ENCODE measurements around the gene RO60. TPM values are rescaled to one million over a fixed set of nuclear protein-coding genes. Genes with fewer than 3 reads are reported as not detected.

The RO60 gene
- polyA plus RNA-seq, 2 of the 4 experiments (the other 2 are of a cell fraction), result 32.0 to 47.1 TPM

DNA sequence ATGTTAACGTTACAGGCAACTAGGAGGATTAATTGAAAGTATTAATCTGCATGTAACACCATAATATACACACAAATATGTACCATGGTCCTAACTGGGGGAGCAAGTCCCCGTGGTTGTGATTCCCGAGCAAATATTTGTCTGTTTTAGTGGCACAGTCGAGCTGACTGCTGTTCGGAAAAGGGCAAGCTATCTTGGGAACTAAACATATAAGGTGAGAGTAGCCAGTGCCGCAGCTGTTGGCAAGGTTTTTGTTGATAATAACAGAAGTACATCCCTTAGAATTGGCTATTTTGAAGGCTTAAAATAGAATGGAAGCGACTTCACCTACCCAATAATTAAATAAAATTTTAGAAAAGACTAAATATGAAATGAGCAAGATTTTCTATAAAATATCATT lies 45.7 kb upstream of the RO60 start:
- no peak overlapping the region for H3K4me2 ChIP-seq
- ATAC-seq (no peak), DNase-seq (ENCODE audit: low read depth in 1 of 2, low spot score in 1 of 2) (no peak), FAIRE-seq (no peak)
- H3K4me3 ChIP-seq, result no peak overlapping the region
- H3K9me3 ChIP-seq, result no peaks in the 10 kb centered on the region
- TF ChIP-seq GATA3 (IDR thresholded peaks at IDR 0.05; ENCODE audit: borderline replicate concordance) (no peak), FOXS1 (CRISPR knock-in tag; IDR thresholded peaks at IDR 0.05) (no peak), NPAS2 (CRISPR knock-in tag; IDR thresholded peaks at IDR 0.05; ENCODE audit: borderline replicate concordance) (no peak), RARB (CRISPR knock-in tag; IDR thresholded peaks at IDR 0.05) (no peak), HOXB5 (CRISPR knock-in tag; IDR thresholded peaks at IDR 0.05) (no peak), EHMT2 (IDR thresholded peaks at IDR 0.05; ENCODE audit: low read depth) (no peak), ZFP36 (IDR thresholded peaks at IDR 0.05; ENCODE audit: borderline replicate concordance, partially characterized antibody) (no peak), POLR2A (IDR thresholded peaks at IDR 0.05; ENCODE audit: low read length) (no peak), SMC3 (IDR thresholded peaks at IDR 0.05) (no peak)
- H3K27ac ChIP-seq, result no peak overlapping the region
- CTCF ChIA-PET, result interaction anchor here (0.6 to 2.7 kb wide), 4 partner anchors 16 to 540 kb away, joined by 3 to 11 read pairs (median 4); no protein-coding TSS in a partner anchor
- POLR2A ChIA-PET, result interaction anchor here (1.0 kb wide), 2 partner anchors 204 to 206 kb away, joined by 4 read pairs; no protein-coding TSS in a partner anchor
- WGBS (ENCODE audit: missing lambda C conversion rate), result 89% methylated on average over 7 of the region's 7 CpGs
- no peaks in the 10 kb centered on the region; the same call in 1 of the 3 replicates for H3K4me1 ChIP-seq

GRCh38 chr1:193014400-193014799 lies 45.0 kb upstream of the RO60 start:
- POLR2A ChIA-PET, result interaction anchor here (1.0 kb wide), 1 partner anchor 207 kb away, joined by 4 read pairs; no protein-coding TSS in a partner anchor
- no peaks in the 10 kb centered on the region for H3K9me3 ChIP-seq
- DNase-seq (ENCODE audit: low read depth in 1 of 2, low spot score in 1 of 2) (no peak), FAIRE-seq (no peak), ATAC-seq (no peak)
- WGBS (ENCODE audit: missing lambda C conversion rate), result 86% methylated on average over 2 of the region's 2 CpGs
- TF ChIP-seq EHF (CRISPR knock-in tag; IDR thresholded peaks at IDR 0.05) (no peak), ATOH8 (CRISPR knock-in tag; IDR thresholded peaks at IDR 0.05; ENCODE audit: low read depth) (no peak), MYC (IDR thresholded peaks at IDR 0.05; ENCODE audit: borderline replicate concordance, low read length) (no peak), MAZ (IDR thresholded peaks at IDR 0.05; ENCODE audit: borderline replicate concordance, low read depth, low read length) (no peak)
- CTCF ChIA-PET, result interaction anchor here (0.8 to 2.7 kb wide), 4 partner anchors 9 to 540 kb away, joined by 3 to 11 read pairs (median 4); no protein-coding TSS in a partner anchor
- peaks cover 5% of the 10 kb centered on the region; the same call in 2 of the 3 replicates for H3K4me1 ChIP-seq
- no peak overlapping the region for H3K4me3 ChIP-seq
- H3K4me2 ChIP-seq, result no peak overlapping the region
- no peak overlapping the region for H3K27ac ChIP-seq

DNA sequence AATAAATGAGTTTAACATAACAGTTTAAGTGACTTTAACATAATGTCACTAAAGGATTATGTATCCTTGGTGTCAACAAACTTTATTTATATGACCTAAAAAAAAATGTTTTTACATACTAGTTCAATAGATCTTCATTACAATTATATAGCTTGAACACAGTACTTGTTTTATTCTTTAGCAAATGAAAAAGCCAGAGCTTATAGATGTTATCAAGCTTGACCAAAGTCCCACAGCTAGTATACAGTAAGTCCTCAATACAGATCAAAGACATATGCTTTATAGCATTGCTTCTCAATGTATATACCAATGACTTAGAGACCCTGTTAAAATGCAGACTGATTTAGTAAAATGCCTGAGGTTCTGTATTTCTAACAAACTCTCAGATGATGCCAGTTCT lies 42.6 kb upstream of the RO60 start:
- Histone ChIP-seq H3K4me1 (peaks cover 5% of the 10 kb centered on the region; the same call in 2 of the 3 replicates), H3K4me3 (no peak overlapping the region), H3K9me3 (no peaks in the 10 kb centered on the region), H3K4me2 (no peak overlapping the region), H3K27ac (no peak overlapping the region; a peak in 1 of 6 replicates)
- FAIRE-seq, result no peak
- ATAC-seq, result no peak
- TF ChIP-seq CBX8 (IDR thresholded peaks at IDR 0.05), result no peak
- TF ChIP-seq, protein P1, sequence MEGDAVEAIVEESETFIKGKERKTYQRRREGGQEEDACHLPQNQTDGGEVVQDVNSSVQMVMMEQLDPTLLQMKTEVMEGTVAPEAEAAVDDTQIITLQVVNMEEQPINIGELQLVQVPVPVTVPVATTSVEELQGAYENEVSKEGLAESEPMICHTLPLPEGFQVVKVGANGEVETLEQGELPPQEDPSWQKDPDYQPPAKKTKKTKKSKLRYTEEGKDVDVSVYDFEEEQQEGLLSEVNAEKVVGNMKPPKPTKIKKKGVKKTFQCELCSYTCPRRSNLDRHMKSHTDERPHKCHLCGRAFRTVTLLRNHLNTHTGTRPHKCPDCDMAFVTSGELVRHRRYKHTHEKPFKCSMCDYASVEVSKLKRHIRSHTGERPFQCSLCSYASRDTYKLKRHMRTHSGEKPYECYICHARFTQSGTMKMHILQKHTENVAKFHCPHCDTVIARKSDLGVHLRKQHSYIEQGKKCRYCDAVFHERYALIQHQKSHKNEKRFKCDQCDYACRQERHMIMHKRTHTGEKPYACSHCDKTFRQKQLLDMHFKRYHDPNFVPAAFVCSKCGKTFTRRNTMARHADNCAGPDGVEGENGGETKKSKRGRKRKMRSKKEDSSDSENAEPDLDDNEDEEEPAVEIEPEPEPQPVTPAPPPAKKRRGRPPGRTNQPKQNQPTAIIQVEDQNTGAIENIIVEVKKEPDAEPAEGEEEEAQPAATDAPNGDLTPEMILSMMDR (IDR thresholded peaks at IDR 0.05), result no peak
- TF ChIP-seq JUNB (IDR thresholded peaks at IDR 0.05), result no peak
- no peak for TF ChIP-seq ZNF302 (CRISPR knock-in tag; IDR thresholded peaks at IDR 0.05)
- TF ChIP-seq SREBF2 (IDR thresholded peaks at IDR 0.05), result no peak
- no peak for TF ChIP-seq MYC (IDR thresholded peaks at IDR 0.05; ENCODE audit: borderline replicate concordance, low read length)
- TF ChIP-seq, protein P2, sequence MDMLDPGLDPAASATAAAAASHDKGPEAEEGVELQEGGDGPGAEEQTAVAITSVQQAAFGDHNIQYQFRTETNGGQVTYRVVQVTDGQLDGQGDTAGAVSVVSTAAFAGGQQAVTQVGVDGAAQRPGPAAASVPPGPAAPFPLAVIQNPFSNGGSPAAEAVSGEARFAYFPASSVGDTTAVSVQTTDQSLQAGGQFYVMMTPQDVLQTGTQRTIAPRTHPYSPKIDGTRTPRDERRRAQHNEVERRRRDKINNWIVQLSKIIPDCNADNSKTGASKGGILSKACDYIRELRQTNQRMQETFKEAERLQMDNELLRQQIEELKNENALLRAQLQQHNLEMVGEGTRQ (IDR thresholded peaks at IDR 0.05), result no peak
- no peak for TF ChIP-seq RAD21 (conservative IDR thresholded peaks at IDR 0.05 in 1 of 2, IDR thresholded peaks at IDR 0.05 in 1 of 2)
- no peak for TF ChIP-seq ELK1 (IDR thresholded peaks at IDR 0.05; ENCODE audit: low read depth, low read length)
- TF ChIP-seq FOSL2 (IDR thresholded peaks at IDR 0.05), result no peak
- no peak for TF ChIP-seq FOSL2 (CRISPR knock-in tag; IDR thresholded peaks at IDR 0.05)
- TF ChIP-seq, protein P3, sequence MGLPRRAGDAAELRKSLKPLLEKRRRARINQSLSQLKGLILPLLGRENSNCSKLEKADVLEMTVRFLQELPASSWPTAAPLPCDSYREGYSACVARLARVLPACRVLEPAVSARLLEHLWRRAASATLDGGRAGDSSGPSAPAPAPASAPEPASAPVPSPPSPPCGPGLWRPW (IDR thresholded peaks at IDR 0.05), result no peak
- POLR2A ChIA-PET, result interaction anchor here (1.0 kb wide), 1 partner anchor 208 kb away, joined by 3 read pairs; no protein-coding TSS in a partner anchor
- CTCF ChIA-PET, result interaction anchor here (5.2 kb wide), 1 partner anchor 209 kb away, joined by 85 read pairs; the partner anchor contains the start of gene RGS2
- no peak for DNase-seq (ENCODE audit: low read depth in 1 of 2, low spot score in 1 of 2)
